Urothelium cell line (cell line): ENCODE data around the gene TMEM178B.

Experiments
- DNase-seq: peaks from one replicate; pipeline ENCODE4 v3.0.0; 2011; ENCODE audit warnings: low spot score, mixed read lengths
- FAIRE-seq: peaks from 2 replicates; lab custom pipeline; 2011; peaks lifted over from hg19 to GRCh38; lab: Jason Lieb, UNC

TMEM178B gene

DNA sequence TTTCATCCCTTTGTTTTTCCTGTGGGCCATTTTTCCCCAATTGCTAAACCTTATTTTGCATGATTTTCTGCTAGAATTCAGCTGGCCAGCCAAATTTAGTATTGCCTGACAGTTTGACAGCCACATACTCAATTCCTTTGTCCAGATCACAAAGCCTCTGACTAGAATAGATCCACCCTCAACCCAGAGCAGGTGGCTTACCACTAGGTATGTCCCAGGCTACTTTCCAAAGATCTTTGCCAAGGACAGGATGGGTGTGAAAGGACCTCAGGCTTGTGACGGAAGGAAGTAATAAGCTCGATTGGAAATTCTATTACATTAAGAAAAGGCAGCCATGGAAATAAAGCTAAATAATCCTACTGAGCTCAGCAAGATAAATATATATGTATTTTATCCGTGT is 426.7 kb downstream of the TMEM178B start:
- DNase-seq (no peak), FAIRE-seq (no peak)

DNA sequence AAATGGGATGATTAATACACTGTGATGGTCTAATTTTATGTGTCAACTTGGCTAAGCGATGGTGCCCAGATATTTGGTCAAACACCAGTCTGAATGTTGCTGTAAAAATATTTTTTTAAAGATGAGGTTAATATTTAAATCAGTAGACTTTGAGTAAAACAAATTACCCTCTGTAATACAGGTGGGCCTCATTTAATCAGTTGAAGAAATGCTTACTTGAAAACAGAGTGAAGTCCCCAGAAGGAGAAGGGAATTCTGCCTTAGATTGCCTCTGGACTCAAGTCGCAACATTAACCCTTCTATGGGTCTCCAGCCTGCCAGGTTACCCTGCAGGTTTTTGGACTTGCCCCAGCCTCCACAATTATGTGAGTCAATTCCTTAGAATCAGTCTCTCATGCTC is 427.6 kb downstream of the TMEM178B start:
- FAIRE-seq (no peak), DNase-seq (no peak)

DNA sequence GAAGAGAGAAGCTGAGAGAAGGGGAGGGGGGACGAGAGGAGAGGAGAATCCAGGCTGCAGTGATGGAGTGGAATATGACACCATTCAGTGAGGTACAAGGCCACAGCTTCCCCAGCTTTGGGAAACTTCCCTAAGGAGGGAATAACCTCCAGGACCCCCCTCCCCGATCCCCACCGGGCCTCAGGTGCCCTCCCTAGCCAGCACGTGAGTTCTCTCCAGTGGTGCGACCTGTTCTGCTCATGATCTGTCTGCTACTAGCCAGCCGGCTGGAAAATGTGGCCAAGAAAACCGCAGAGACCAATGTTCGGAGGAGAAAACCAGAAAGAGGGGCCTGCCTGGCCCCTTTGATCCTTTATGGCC is 437.4 kb downstream of the TMEM178B start:
- no peak for DNase-seq

DNA sequence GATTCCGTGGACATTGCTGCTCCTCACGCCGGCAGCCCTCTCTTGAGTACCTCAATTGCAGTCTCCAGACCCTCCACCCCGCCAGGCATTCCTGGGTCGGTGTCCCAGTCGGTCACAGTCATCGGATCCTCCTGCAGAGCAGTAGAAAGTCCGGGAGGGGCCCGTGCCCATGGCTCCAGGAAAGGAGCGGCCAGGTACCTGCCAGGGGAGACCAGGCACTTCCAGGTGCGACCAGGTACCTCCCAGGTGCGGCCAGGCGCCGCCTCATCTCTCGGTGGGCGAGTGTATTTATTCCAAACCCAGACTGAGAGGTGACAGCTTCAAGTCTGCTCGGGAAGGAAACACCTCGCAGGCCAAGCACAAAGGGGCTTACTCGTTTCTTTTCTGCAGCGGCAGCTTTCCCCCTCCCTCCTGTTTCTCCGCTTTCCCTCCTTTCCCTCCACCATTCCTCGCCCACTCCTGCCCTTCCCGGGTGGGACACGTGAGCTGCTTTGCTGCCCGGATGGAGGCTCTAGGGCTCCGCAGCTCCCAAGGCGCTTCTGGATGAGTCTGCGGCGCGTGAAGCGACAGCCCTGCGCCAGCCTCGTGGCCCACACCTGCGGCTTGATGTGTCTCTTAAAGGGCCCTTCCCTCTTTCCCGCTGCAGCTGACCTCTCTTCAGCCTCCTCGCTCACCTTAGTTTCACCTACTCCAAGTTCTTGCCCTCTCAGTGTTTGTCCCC is 438.0 kb downstream of the TMEM178B start:
- FAIRE-seq, result no peak
- no peak for DNase-seq

More for the DNA sequence above, 437.4 kb downstream of the TMEM178B start:
- FAIRE-seq, result no peak

DNA sequence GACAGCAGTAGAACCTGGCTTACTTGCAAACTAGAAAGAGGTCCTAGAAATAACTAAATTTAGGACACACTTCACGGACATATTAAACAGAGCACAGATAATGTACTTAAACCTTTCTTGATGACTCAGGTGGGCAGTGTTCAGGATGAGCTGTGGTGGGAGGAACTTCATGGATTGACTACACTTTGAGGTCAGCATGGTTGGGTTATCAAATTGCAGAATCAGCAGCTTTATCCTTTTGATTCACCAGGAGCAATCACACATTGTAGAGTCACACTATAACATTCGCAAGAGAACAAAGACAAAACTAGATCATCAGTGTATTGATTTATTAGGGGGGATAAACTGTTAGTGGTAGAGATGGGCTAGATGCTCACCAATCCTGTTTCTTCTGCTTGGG is 438.7 kb downstream of the TMEM178B start:
- DNase-seq (no peak), FAIRE-seq (no peak)

DNA sequence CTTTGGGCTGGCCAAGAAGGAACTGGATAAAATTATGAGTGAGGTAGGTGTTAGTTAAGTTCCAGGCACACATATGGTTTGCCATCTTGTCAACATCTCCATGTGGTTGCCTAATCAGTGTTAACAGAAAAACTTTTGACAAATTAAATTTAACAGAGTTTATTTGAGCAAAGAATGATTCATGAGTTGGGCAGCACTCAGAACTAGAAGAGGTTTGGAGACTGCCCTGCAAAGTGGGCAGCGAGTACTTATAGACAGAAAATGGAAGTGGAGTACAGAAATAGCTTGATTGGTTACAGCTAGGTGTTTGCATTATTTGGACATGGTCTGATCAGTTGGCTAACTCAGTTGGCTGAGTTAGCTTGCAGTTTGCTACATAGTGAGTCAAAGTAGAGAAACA is 439.9 kb downstream of the TMEM178B start:
- no peak for DNase-seq
- FAIRE-seq, result no peak

DNA sequence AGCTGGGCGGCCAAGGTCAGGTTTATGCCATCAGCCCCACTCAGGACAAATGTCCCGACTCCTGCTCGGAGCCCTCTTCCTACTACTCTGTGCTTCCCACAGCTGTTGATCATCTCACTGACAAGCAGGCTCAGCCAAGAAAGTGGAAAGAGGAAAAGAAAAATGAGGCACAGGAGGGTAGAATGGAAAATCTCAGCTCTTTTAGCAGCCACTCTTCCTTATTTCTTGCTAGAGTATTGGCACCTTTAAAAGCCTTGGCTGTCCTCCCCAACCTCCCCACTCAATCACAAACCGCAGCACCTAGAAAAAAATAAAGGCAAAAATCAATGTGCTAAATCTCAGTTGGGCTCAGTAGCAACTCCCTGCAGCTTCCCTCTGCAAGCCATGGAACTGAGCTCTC is 442.1 kb downstream of the TMEM178B start:
- DNase-seq (no peak), FAIRE-seq (no peak)

DNA sequence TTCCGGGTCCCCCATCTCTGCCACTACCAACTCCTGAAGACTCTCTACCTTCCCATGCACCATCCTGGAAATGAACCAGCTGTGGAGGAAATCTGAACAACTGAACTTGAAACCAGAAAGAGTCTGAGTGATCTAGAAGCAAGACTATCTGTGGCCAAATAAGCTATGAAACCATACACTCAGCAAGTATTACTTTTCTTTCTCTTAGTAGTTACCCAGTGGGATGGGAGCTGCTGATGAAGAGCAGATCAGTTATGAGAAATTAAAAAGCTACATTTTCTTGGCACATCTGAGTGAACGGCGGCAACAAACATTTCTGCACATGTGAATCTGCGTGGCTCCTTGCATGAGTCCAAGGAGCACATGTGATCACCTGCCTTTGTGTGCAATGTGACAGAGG is 445.8 kb downstream of the TMEM178B start:
- DNase-seq (no peak), FAIRE-seq (no peak)

DNA sequence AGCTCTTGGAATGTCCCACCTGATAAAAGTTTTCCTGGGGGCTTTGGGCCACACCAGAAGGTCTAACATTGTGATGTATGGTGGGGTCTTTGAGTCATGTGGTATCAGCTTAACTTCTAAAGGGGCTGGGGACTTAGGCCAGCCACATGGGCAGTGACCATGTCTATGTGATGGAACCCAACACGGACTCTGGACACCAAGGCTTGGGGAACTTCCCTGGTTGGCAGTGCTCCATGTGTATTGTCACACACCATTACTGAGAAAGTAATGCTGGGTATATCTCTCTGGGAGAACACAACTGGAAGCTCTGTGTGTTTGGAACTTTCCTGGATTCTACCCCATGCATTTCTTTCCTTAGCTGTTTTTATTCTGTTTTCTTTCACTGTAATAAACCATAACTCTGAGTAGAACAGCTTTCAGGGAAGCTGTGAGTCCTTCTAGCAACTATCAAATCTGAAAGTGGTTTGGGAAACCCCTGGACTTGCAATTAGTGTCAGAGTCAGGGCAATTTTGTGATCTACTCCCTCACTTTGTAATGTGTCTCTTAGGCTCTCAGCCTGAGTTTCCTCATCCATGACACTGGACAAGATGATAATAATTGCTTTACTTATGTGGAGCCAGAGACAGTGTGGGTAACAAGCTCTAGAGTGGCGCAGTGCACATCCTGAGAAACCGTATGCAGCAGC is 448.9 kb downstream of the TMEM178B start:
- no peak for DNase-seq
- no peak for FAIRE-seq

DNA sequence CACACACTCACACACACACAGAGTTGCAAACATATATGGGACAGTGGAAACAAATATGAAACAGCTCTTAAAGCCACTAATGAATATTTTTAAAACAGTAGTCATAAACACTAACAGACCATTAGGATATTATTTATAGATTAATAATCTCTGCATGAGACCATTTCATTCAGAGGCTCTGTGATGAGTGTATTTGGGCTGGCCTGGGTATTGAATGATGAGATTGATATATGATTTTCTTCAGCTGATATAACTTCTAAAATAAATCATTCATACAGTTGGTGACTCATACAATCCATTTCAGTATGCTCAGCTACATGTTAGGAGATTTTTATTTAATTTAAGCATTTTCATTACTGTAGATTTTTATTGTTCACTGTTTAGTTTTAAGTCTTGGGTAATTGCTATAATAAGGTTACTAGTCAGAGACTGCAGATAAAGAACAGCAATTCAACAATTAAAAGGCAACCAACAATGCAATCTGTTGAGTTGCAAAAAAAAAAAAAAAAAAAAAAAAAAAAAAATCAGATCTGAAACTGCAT is 452.2 kb downstream of the TMEM178B start:
- DNase-seq, result no peak
- FAIRE-seq, result no peak

DNA sequence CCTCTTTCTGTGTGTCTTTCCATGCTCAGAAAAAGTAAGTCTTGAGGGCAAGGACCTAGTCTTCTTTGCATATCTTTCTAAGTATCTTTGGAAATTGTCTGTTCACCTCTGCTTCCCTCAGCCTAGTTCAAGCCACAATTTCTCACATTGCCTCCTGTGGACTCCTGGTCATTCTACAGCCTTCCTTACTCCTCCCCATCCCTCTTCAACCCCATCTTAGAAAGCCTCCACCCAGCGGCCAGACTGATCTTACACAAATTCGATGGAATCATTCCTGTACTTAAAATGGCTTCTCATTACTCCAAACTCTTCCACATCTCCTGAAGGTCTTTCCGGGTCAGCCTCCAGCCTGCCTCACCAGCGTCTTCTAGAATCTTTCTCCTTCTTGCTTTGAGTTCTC is 453.2 kb downstream of the TMEM178B start:
- DNase-seq (no peak), FAIRE-seq (no peak)

DNA sequence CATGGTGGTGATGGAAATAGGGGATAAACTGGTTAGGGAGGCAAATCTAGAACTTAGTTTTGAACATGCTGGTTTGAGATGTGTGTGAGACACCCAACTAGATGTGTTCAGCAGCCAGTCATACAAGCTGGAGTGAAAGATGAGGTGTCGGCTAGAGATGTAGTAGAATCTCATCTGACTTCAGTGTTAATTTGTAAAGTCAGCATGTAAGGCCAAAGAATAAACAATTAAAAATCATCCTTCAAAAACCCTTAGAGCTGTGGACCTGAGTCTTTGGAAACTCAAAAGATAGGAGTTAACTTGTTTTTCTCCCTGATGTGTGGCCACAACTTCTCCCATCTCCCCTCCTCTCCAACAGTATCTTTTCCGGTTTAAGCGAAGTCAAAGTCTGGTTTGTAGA is 454.5 kb downstream of the TMEM178B start:
- no peak for FAIRE-seq
- no peak for DNase-seq
